H1 (cell line): ENCODE measurements around the gene MKNK2. TPM values are rescaled to one million over a fixed set of nuclear protein-coding genes. Genes with fewer than 3 reads are reported as not detected.

Experiments
- CTCF ChIA-PET: fragments of 300-600 bp; sonication (Branson Sonifier 250); formaldehyde crosslinking; loops from one replicate; lab custom pipeline; 2021; ENCODE audit not compliant: partially characterized antibody; lab: Charles Lee
- POLR2A ChIA-PET: fragments of 300-600 bp; sonication (Branson Sonifier 250); formaldehyde crosslinking; loops from one replicate; lab custom pipeline; 2021; ENCODE audit warnings: inconsistent platforms; ENCODE audit not compliant: partially characterized antibody; lab: Charles Lee
- DNase-seq, 2 experiments: peaks; one replicate each; pipeline versions ENCODE4 v3.0.0 to v3.0.0-alpha.2; 2010 to 2022; ENCODE audit warnings: low spot score in 2 of 2, low read depth in 1 of 2, mixed read lengths in 1 of 2
- FAIRE-seq: peaks from 2 replicates; lab custom pipeline; 2011; peaks lifted over from hg19 to GRCh38; lab: Jason Lieb, UNC
- H2AFZ ChIP-seq: 2 replicates; pipeline ENCODE4 v1.8.1; 2012; ENCODE audit warnings: low read length, inconsistent platforms
- H2AK5ac ChIP-seq: 2 replicates; pipeline ENCODE4 v1.6.1; 2013; ENCODE audit warnings: low read depth, low read length
- H2BK120ac ChIP-seq: replicated peaks from 2 replicates; pipeline ENCODE3; 2013; ENCODE audit warnings: low read depth, low read length, inconsistent platforms
- H2BK12ac ChIP-seq: 2 replicates; pipeline ENCODE4 v1.6.1; 2013; ENCODE audit warnings: low read depth, low read length
- H2BK15ac ChIP-seq: 2 replicates; pipeline ENCODE4 v1.6.1; 2013; ENCODE audit warnings: low read length
- H2BK20ac ChIP-seq: 2 replicates; pipeline ENCODE4 v1.6.1; 2013; ENCODE audit warnings: low read length
- H2BK5ac ChIP-seq: 2 replicates; pipeline ENCODE4 v1.6.1; 2013; ENCODE audit warnings: low read depth, low read length
- H3K14ac ChIP-seq: 2 replicates; pipeline ENCODE4 v1.6.1; 2013; ENCODE audit warnings: inconsistent platforms; ENCODE audit not compliant: insufficient read length
- H3K18ac ChIP-seq: 2 replicates; pipeline ENCODE4 v1.6.1; 2013; ENCODE audit warnings: low read length; ENCODE audit errors: extremely low read depth
- H3K23ac ChIP-seq: 2 replicates; pipeline ENCODE4 v1.6.1; 2013; ENCODE audit warnings: inconsistent platforms; ENCODE audit not compliant: insufficient read length
- H3K23me2 ChIP-seq: 2 replicates; pipeline ENCODE4 v1.6.1; 2013; ENCODE audit warnings: low read depth, low read length
- H3K27ac ChIP-seq: 2 replicates; pipeline ENCODE4 v1.6.1; 2011; ENCODE audit warnings: low read depth, low read length, inconsistent platforms
- H3K27me3 ChIP-seq, 4 experiments: replicated peaks in 1 of 4; 1 replicate in 1 of 4; 2 replicates in 3 of 4; pipeline versions ENCODE4 v1.6.1 to v1.8.1; 2011 to 2013; ENCODE audit warnings: low read length in 3 of 4, mild to moderate bottlenecking in 3 of 4, inconsistent platforms in 2 of 4, mixed read lengths in 2 of 4, moderate library complexity in 1 of 4; ENCODE audit not compliant: control insufficient read depth in 3 of 4, insufficient read depth in 3 of 4; ENCODE audit errors: extremely low read depth in 1 of 4
- H3K36me3 ChIP-seq, 4 experiments: 2 replicates each; pipeline versions ENCODE4 v1.6.1 to v1.8.1; 2011 to 2013; ENCODE audit warnings: mild to moderate bottlenecking in 4 of 4, low read length in 3 of 4, moderate library complexity in 2 of 4, control low read depth in 1 of 4, inconsistent platforms in 1 of 4; ENCODE audit not compliant: insufficient read depth in 4 of 4, control insufficient read depth in 2 of 4
- H3K4ac ChIP-seq: replicated peaks from 2 replicates; pipeline ENCODE3; 2013; ENCODE audit warnings: low read length, low read depth, mixed read lengths, inconsistent platforms; ENCODE audit not compliant: insufficient read length
- H3K4me1 ChIP-seq, 4 experiments: replicated peaks in 1 of 4; 1 replicate in 1 of 4; 2 replicates in 3 of 4; pipeline versions ENCODE4 v1.6.1 to v1.8.1; 2011 to 2013; ENCODE audit warnings: low read length in 3 of 4, inconsistent platforms in 2 of 4, mixed read lengths in 1 of 4; ENCODE audit not compliant: insufficient read depth in 4 of 4, control insufficient read depth in 3 of 4
- H3K4me2 ChIP-seq, 2 experiments: 2 replicates each; pipeline versions ENCODE4 v1.6.1 to v1.8.1; 2011 to 2013; ENCODE audit warnings: low read depth in 2 of 2, low read length in 2 of 2, control low read depth in 1 of 2, inconsistent platforms in 1 of 2, mild to moderate bottlenecking in 1 of 2; ENCODE audit not compliant: insufficient read depth in 1 of 2
- H3K4me3 ChIP-seq, 4 experiments: fragments of 200-600, 300-600 bp in 1 of 4; sonication (generic), shearing (Covaris generic), sonication (Bioruptor Twin) in 1 of 4; 2 replicates each; pipeline versions ENCODE4 v1.5.1 to v1.8.1; 2011 to 2016; ENCODE audit warnings: low read length in 4 of 4, low read depth in 3 of 4, control low read depth in 2 of 4, inconsistent platforms in 2 of 4, mild to moderate bottlenecking in 2 of 4, mixed read lengths in 1 of 4, moderate library complexity in 1 of 4; ENCODE audit not compliant: insufficient read depth in 2 of 4; ENCODE audit errors: extremely low read depth in 1 of 4
- H3K56ac ChIP-seq: replicated peaks from 2 replicates; pipeline ENCODE3; 2013; ENCODE audit warnings: low read depth, mild to moderate bottlenecking, mixed read lengths, low read length, inconsistent platforms; ENCODE audit not compliant: insufficient read length
- H3K79me1 ChIP-seq: 2 replicates; pipeline ENCODE4 v1.6.1; 2013; ENCODE audit warnings: low read depth, low read length, control low read depth
- H3K79me2 ChIP-seq, 2 experiments: 2 replicates each; pipeline versions ENCODE4 v1.6.1 to v1.8.1; 2012 to 2013; ENCODE audit warnings: low read length in 2 of 2, mild to moderate bottlenecking in 2 of 2, inconsistent platforms in 1 of 2; ENCODE audit not compliant: insufficient read depth in 2 of 2, control insufficient read depth in 1 of 2
- H3K9ac ChIP-seq, 4 experiments: replicated peaks in 1 of 4; 1 replicate in 1 of 4; 2 replicates in 3 of 4; pipeline versions ENCODE4 v1.6.1 to v1.8.1; 2011 to 2013; ENCODE audit warnings: low read depth in 3 of 4, low read length in 3 of 4, control low read depth in 2 of 4, mild to moderate bottlenecking in 2 of 4, moderate library complexity in 2 of 4, inconsistent platforms in 1 of 4; ENCODE audit errors: extremely low read depth in 1 of 4
- H3K9me3 ChIP-seq, 2 experiments: 2 replicates each; pipeline versions ENCODE4 v1.6.1 to v1.8.1; 2012 to 2013; ENCODE audit warnings: mild to moderate bottlenecking in 2 of 2, moderate library complexity in 2 of 2, control low read depth in 1 of 2, inconsistent platforms in 1 of 2, low read depth in 1 of 2, low read length in 1 of 2, mixed read lengths in 1 of 2; ENCODE audit not compliant: insufficient read depth in 2 of 2
- H4K20me1 ChIP-seq, 2 experiments: replicated peaks in 1 of 2; 2 replicates each; pipeline versions ENCODE3 to v1.8.1; 2011 to 2013; ENCODE audit warnings: inconsistent platforms in 2 of 2, low read length in 2 of 2, mild to moderate bottlenecking in 1 of 2; ENCODE audit not compliant: insufficient read depth in 2 of 2, control insufficient read depth in 1 of 2
- H4K5ac ChIP-seq: 2 replicates; pipeline ENCODE4 v1.6.1; 2013; ENCODE audit warnings: low read length, low read depth, mixed read lengths, inconsistent platforms; ENCODE audit not compliant: insufficient read length
- H4K8ac ChIP-seq: 2 replicates; pipeline ENCODE4 v1.8.0; 2013; ENCODE audit warnings: mild to moderate bottlenecking, moderate library complexity, low read length, inconsistent platforms; ENCODE audit not compliant: insufficient read depth; ENCODE audit errors: extremely low read depth
- H4K91ac ChIP-seq: replicated peaks from 2 replicates; pipeline ENCODE3; 2013; ENCODE audit warnings: low read length, mixed read lengths, inconsistent platforms; ENCODE audit not compliant: insufficient read length
- ATF2 ChIP-seq: IDR thresholded peaks from 2 replicates; pipeline ENCODE4 v1.6.1; 2012; ENCODE audit warnings: low read length, inconsistent platforms
- CBX5 ChIP-seq: fragments of 300-800, 300-1000 bp; sonication (generic); IDR thresholded peaks from 2 replicates; pipeline ENCODE4 v1.7.1; 2016; ENCODE audit warnings: antibody characterized with exemption, low read length, low read depth
- EP300 ChIP-seq, 2 experiments: IDR thresholded peaks; 1 replicate in 1 of 2; 2 replicates in 1 of 2; pipeline ENCODE4 v1.6.1; 2011 to 2012; ENCODE audit warnings: low read depth in 2 of 2, low read length in 2 of 2, mild to moderate bottlenecking in 2 of 2, borderline replicate concordance in 1 of 2, inconsistent platforms in 1 of 2, moderate library complexity in 1 of 2
- GTF2F1 ChIP-seq: IDR thresholded peaks from 2 replicates; pipeline ENCODE4 v1.6.1; 2012; ENCODE audit warnings: low read depth, low read length, improper control_type of control experiment, borderline replicate concordance
- WGBS, 2 experiments: shearing (Covaris generic) in 1 of 2; methylation state at CpG; one replicate each; pipeline versions ENCODE4 v1.1.6 to v1.1.7; 2013 to 2015; ENCODE audit warnings: low lambda C conversion rate in 2 of 2, mixed read lengths in 2 of 2, inconsistent platforms in 1 of 2, low coverage in 1 of 2, missing lambda C conversion rate in 1 of 2; ENCODE audit not compliant: insufficient replicate concordance in 2 of 2, insufficient coverage in 1 of 2, insufficient read length in 1 of 2; ENCODE audit errors: extremely low coverage in 1 of 2, missing lambda C conversion rate in 1 of 2; 5-methylcytosine and 5-hydroxymethylcytosine counted together
- polyA plus RNA-seq, 7 experiments: library from polyadenylated mRNA; depleted of rRNA in 3 of 7; stranded (reverse) in 5 of 7; unstranded in 2 of 7; fragments of >200 nt in 5 of 7; fragments of 200-250 nt in 2 of 7; gene quantifications; 1 replicate in 5 of 7; 2 replicates in 1 of 7; 4 replicates in 1 of 7; pipeline versions ENCODE4 v1.2.1 to v1.2.3, GENCODE V29; 2011 to 2013; ENCODE audit warnings: missing spikeins in 2 of 7, mixed read lengths in 2 of 7
- total RNA-seq: library from RNA; stranded (reverse); fragmentation: NEBNext Ultra II Directional; extraction: Animal tissue kit (Norgen Biotek cat#: 25700); gene quantifications from 2 replicates; pipeline ENCODE4 v1.2.1, GENCODE V29; 2021

The MKNK2 gene
- total and polyA plus RNA-seq, 2 of the 8 experiments (the other 6 are each of a cell fraction or from before 2014, with no cell fraction given) = 163 to 166 TPM

- no peak overlapping the region for H2BK12ac ChIP-seq
- no peak overlapping the region for H3K4me3 ChIP-seq
- no peak overlapping the region for H3K4ac ChIP-seq
- no peaks in the 10 kb centered on the region for H3K79me2 ChIP-seq
- H4K8ac ChIP-seq = no peak overlapping the region
- H3K9ac ChIP-seq = no peak overlapping the region
- FAIRE-seq (no peak), DNase-seq (no peak)
- no peak overlapping the region for H3K23ac ChIP-seq
- peaks cover 0 to 7% (median 4%) of the 10 kb centered on the region in 4 experiments; a peak in 3 of 7 replicates for H3K4me1 ChIP-seq
- H2BK15ac ChIP-seq = no peak overlapping the region
- H3K23me2 ChIP-seq = no peaks in the 10 kb centered on the region
- H2BK20ac ChIP-seq = no peak overlapping the region
- H3K4me2 ChIP-seq = no peak overlapping the region
- no peak overlapping the region for H2BK5ac ChIP-seq
- H4K5ac ChIP-seq = no peak overlapping the region
- no peak overlapping the region for H3K27ac ChIP-seq
- no peaks in the 10 kb centered on the region for H3K36me3 ChIP-seq
- no peaks in the 10 kb centered on the region for H4K20me1 ChIP-seq
- no peaks in the 10 kb centered on the region for H3K27me3 ChIP-seq
- no peak overlapping the region for H3K14ac ChIP-seq
- WGBS, 2 experiments = 90% methylated on average over 11 of the region's 14 CpGs; no CpG with 5 or more reads in 1 of the 2 experiments
- H3K9me3 ChIP-seq = no peaks in the 10 kb centered on the region
- no peak overlapping the region for H2BK120ac ChIP-seq
- no peak overlapping the region for H4K91ac ChIP-seq
- H3K56ac ChIP-seq = no peak overlapping the region
- no peak overlapping the region for H2AFZ ChIP-seq
- POLR2A ChIA-PET = interaction anchor here (2.6 kb wide), 1 partner anchor 36 kb away, joined by 14 read pairs; no protein-coding TSS in a partner anchor
- H2AK5ac ChIP-seq = no peak overlapping the region
- no peak overlapping the region for H3K18ac ChIP-seq
- no peaks in the 10 kb centered on the region for H3K79me1 ChIP-seq
- CTCF ChIA-PET = interaction anchor here (1.0 to 1.7 kb wide), 5 partner anchors 8 to 85 kb away, joined by 3 to 5 read pairs (median 4); no protein-coding TSS in a partner anchor
- TF ChIP-seq CBX5 (no peak), ATF2 (no peak), EP300 (IDR thresholded peaks at IDR 0.05; ENCODE audit: borderline replicate concordance in 1 of 2, low read depth in 2 of 2, low read length in 2 of 2) (no peak), GTF2F1 (no peak)
Measured at GRCh38 chr19:2087621-2088100, 36.6 kb upstream of the MKNK2 start.
